Esophagus squamous epithelium (tissue), 5 donors: ENCODE results near the gene MMP3. TPM values are rescaled to one million over a fixed set of nuclear protein-coding genes. Genes with fewer than 3 reads are reported as not detected.

Source experiments
- DNase-seq: peaks from one replicate; lab custom pipeline; 2025; lab: John Stamatoyannopoulos, UW
- H3K27ac ChIP-seq, 4 donors: fragments of 200-600 bp; sonication (generic); one replicate each; pipeline ENCODE4 v1.5.1; 2016 to 2019; ENCODE audit warnings: mild to moderate bottlenecking in 1 of 4
- H3K27me3 ChIP-seq, 4 donors: fragments of 200-600 bp; sonication (generic); 1 replicate in 3 of 4; 2 replicates in 1 of 4; pipeline versions ENCODE4 v1.5.1 to v1.6.0; 2017 to 2021; ENCODE audit warnings: antibody characterized with exemption in 1 of 4
- H3K36me3 ChIP-seq, 3 donors: fragments of 200-600 bp; sonication (generic); one replicate each; pipeline ENCODE4 v1.5.1; 2016 to 2019
- H3K4me1 ChIP-seq, 3 donors: fragments of 200-600 bp; sonication (generic); one replicate each; pipeline ENCODE4 v1.5.1; 2017 to 2019
- H3K4me3 ChIP-seq, 4 donors: fragments of 200-600 bp; sonication (generic); 1 replicate in 3 of 4; 2 replicates in 1 of 4; pipeline ENCODE4 v1.5.1; 2016 to 2019; ENCODE audit warnings: mild to moderate bottlenecking in 2 of 4, moderate library complexity in 1 of 4
- H3K9me3 ChIP-seq, 3 donors: fragments of 200-600 bp; sonication (generic); one replicate each; pipeline ENCODE4 v1.5.1; 2016 to 2019
- POLR2A ChIP-seq, 4 donors: fragments of 450-650 bp; IDR thresholded peaks; one replicate each; pipeline ENCODE4 v1.6.1; 2017; ENCODE audit warnings: antibody characterized with exemption in 4 of 4, mild to moderate bottlenecking in 4 of 4, moderate library complexity in 3 of 4
- WGBS, 2 donors: methylation state at CpG; one replicate each; pipeline ENCODE4 v1.1.5; 2018; 5-methylcytosine and 5-hydroxymethylcytosine counted together
- intact Hi-C: fragments of 100-400 bp; cut with DNase I; formaldehyde crosslinking; loops from one replicate; pipeline ENCODE4 v1.15.0; 2022
- total RNA-seq, 4 donors: library from RNA; depleted of rRNA; stranded (reverse); fragments of >200 nt; gene quantifications; one replicate each; pipeline ENCODE4 v1.1.0, GENCODE V29; 2016
- TF ChIP-seq, protein P1 (sequence below), 6 experiments: fragments of 450-650 bp in 4 of 6; fragments of 200-600 bp in 2 of 6; sonication (generic) in 2 of 6; IDR thresholded peaks; one replicate each; pipeline ENCODE4 v1.5.1; 2016 to 2019; ENCODE audit warnings: antibody characterized with exemption in 6 of 6, mild to moderate bottlenecking in 4 of 6, moderate library complexity in 4 of 6
- donor health status: DM: yes; HTN: yes; CAD: no.

Gene MMP3
- total RNA-seq, 4 donors from 2014 or later = not detected

DNA sequence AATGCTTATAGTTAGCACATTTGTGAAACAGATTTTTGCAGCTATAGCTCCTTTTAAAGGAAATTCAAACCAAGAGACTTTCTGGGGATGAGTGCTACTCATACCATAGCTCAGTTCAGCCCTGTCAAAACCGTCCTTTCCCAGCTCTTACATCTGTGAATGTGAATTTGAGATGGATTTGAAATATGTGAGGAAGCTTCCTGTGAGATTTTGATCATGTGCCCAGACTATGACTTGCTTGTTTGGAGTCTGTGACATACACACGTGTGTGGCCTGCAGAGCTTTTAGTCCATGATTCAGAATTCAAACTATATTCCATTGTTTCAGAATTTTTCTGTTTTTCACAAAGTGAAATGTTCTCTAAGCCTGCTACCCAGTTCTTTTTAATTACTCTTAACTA is 41.1 kb downstream of the MMP3 start:
- Histone ChIP-seq H3K4me3 (no peak overlapping the region), H3K27ac (no peak overlapping the region), H3K4me1 (no peaks in the 10 kb centered on the region), H3K9me3 (no peaks in the 10 kb centered on the region), H3K27me3 (peaks cover 0 to 3% (median 0%) of the 10 kb centered on the region in 4 donors), H3K36me3 (no peaks in the 10 kb centered on the region)
- no peak for DNase-seq
- WGBS, 2 donors = 8 to 12% methylated on average over 2 of the region's 2 CpGs
- no peak for TF ChIP-seq POLR2A (IDR thresholded peaks at IDR 0.05)
- TF ChIP-seq, protein P1, sequence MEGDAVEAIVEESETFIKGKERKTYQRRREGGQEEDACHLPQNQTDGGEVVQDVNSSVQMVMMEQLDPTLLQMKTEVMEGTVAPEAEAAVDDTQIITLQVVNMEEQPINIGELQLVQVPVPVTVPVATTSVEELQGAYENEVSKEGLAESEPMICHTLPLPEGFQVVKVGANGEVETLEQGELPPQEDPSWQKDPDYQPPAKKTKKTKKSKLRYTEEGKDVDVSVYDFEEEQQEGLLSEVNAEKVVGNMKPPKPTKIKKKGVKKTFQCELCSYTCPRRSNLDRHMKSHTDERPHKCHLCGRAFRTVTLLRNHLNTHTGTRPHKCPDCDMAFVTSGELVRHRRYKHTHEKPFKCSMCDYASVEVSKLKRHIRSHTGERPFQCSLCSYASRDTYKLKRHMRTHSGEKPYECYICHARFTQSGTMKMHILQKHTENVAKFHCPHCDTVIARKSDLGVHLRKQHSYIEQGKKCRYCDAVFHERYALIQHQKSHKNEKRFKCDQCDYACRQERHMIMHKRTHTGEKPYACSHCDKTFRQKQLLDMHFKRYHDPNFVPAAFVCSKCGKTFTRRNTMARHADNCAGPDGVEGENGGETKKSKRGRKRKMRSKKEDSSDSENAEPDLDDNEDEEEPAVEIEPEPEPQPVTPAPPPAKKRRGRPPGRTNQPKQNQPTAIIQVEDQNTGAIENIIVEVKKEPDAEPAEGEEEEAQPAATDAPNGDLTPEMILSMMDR (IDR thresholded peaks at IDR 0.05) = no peak
- intact Hi-C loops = no loop called here

GRCh38 chr11:102800767-102801166 is 42.6 kb downstream of the MMP3 start:
- WGBS, 2 donors = 64 to 74% methylated on average over 4 of the region's 4 CpGs
- no peak overlapping the region for H3K27ac ChIP-seq
- H3K9me3 ChIP-seq = no peaks in the 10 kb centered on the region
- no peaks in the 10 kb centered on the region for H3K36me3 ChIP-seq
- no peak for TF ChIP-seq POLR2A (IDR thresholded peaks at IDR 0.05)
- TF ChIP-seq, protein P1 (IDR thresholded peaks at IDR 0.05) = no peak
- intact Hi-C loops = no loop called here
- no peak overlapping the region for H3K4me3 ChIP-seq
- H3K4me1 ChIP-seq = no peaks in the 10 kb centered on the region
- peaks cover 0 to 13% (median 0%) of the 10 kb centered on the region in 4 donors for H3K27me3 ChIP-seq
- DNase-seq = no peak

GRCh38 chr11:102799681-102800340 is 43.6 kb downstream of the MMP3 start:
- Histone ChIP-seq H3K9me3 (no peaks in the 10 kb centered on the region), H3K27me3 (peaks cover 0 to 11% (median 0%) of the 10 kb centered on the region in 4 donors), H3K4me1 (no peaks in the 10 kb centered on the region), H3K27ac (no peak overlapping the region), H3K4me3 (no peak overlapping the region), H3K36me3 (no peaks in the 10 kb centered on the region)
- WGBS, 2 donors = 64 to 79% methylated on average over 6 of the region's 6 CpGs
- intact Hi-C loops = no loop called here
- TF ChIP-seq POLR2A (IDR thresholded peaks at IDR 0.05) = no peak
- TF ChIP-seq, protein P1 (IDR thresholded peaks at IDR 0.05) = no peak
- DNase-seq = no peak

DNA sequence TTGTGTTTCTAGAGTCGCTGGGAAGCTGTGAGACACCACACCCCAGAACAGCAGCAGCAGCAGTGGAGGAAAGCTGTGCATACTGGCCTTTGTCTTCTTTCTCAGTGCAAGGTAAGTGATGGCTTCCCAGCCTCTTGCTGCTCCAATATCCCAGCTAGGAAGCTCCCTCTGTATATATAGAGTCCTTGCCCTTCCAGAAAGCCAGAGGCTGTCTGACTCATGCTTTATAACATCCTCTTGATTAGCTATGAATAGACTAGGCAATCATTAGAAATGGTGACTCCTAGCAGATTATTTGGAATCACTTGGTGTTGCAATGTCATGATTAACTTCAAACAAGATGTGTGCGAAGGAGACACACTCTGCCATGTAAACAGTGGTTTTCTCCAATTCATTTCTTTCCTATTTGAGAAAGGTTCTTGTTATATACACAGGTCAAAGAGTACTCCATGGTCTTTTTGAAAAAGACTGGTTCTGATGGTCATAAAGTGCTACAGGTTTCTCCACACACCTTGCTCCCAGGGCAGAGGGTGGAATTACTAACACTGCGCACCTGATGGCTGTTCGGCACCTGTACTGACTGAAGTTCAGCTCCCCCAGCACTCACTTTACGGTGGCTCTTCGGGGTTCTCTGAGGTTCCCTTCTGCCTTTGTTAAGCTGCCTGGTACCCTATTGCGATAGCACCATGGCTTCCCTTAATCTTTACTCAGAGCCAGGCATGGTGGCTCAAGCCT is 45.2 kb downstream of the MMP3 start, which contains the start of gene MMP1:
Gene MMP1 (minus strand): TSS at position 149 of the 735 bp plus-strand sequence. CDS start 68 bp downstream, at position 81.
- intact Hi-C loops = no loop called here
- H3K4me3 ChIP-seq = no peak within 1 kb of the TSS
- no peaks in the 10 kb centered on the region for H3K9me3 ChIP-seq
- H3K4me1 ChIP-seq = no peaks in the 10 kb centered on the region
- 74 to 76% methylated on average over 6 to 7 of the region's 7 CpGs for WGBS, 2 donors
- H3K27ac ChIP-seq = no peak within 1 kb of the TSS
- TF ChIP-seq, protein P1 (IDR thresholded peaks at IDR 0.05) = no peak
- no peak for TF ChIP-seq POLR2A (IDR thresholded peaks at IDR 0.05)
- peaks cover 0 to 11% (median 2%) of the 10 kb centered on the region in 4 donors for H3K27me3 ChIP-seq
- no peak for DNase-seq
- H3K36me3 ChIP-seq = no peaks in the 10 kb centered on the region

- no peak overlapping the region for H3K27ac ChIP-seq
- DNase-seq = no peak
- peaks cover 0 to 31% (median 2%) of the 10 kb centered on the region in 4 donors for H3K27me3 ChIP-seq
- H3K36me3 ChIP-seq = no peaks in the 10 kb centered on the region
- no peak for TF ChIP-seq POLR2A (IDR thresholded peaks at IDR 0.05)
- TF ChIP-seq, protein P1 (IDR thresholded peaks at IDR 0.05) = no peak
- H3K9me3 ChIP-seq = no peaks in the 10 kb centered on the region
- no peak overlapping the region for H3K4me3 ChIP-seq
- intact Hi-C loops = no loop called here
- H3K4me1 ChIP-seq = no peaks in the 10 kb centered on the region
Observed at GRCh38 chr11:102794382-102794781, 49.0 kb downstream of the MMP3 start.
